Small intestine (tissue), 7 donors: ENCODE measurements around the gene LZTS3. TPM values are rescaled to one million over a fixed set of nuclear protein-coding genes. Genes with fewer than 3 reads are reported as not detected.

ENCODE experiments used
- DNase-seq, 2 donors: peaks; one replicate each; pipeline versions ENCODE4 v3.0.0 to v3.0.0-alpha.2; 2013
- FAIRE-seq: peaks from 2 replicates; lab custom pipeline; 2012; peaks lifted over from hg19 to GRCh38; lab: Jason Lieb, UNC
- H3K27ac ChIP-seq, 3 donors: one replicate each; pipeline ENCODE4 v1.5.1; 2013; ENCODE audit warnings: low read length in 2 of 3, mild to moderate bottlenecking in 2 of 3, control low read depth in 1 of 3, inconsistent platforms in 1 of 3, low read depth in 1 of 3, moderate library complexity in 1 of 3
- H3K27me3 ChIP-seq, 3 donors: one replicate each; pipeline ENCODE4 v1.6.1; 2013; ENCODE audit warnings: low read length in 3 of 3, inconsistent platforms in 1 of 3; ENCODE audit not compliant: control insufficient read depth in 3 of 3, insufficient read depth in 3 of 3
- H3K36me3 ChIP-seq, 3 donors: one replicate each; pipeline ENCODE4 v1.6.1; 2013; ENCODE audit warnings: low read length in 3 of 3, inconsistent platforms in 1 of 3, low read depth in 1 of 3, mild to moderate bottlenecking in 1 of 3, moderate library complexity in 1 of 3; ENCODE audit not compliant: control insufficient read depth in 3 of 3, insufficient read depth in 2 of 3
- H3K4me1 ChIP-seq, 3 donors: one replicate each; pipeline ENCODE4 v1.6.1; 2013; ENCODE audit warnings: low read length in 2 of 3, inconsistent platforms in 1 of 3, low read depth in 1 of 3, mild to moderate bottlenecking in 1 of 3, moderate library complexity in 1 of 3; ENCODE audit not compliant: control insufficient read depth in 3 of 3, insufficient read depth in 2 of 3
- H3K4me3 ChIP-seq, 3 donors: one replicate each; pipeline ENCODE4 v1.5.1; 2013; ENCODE audit warnings: low read length in 3 of 3, control low read depth in 1 of 3, inconsistent platforms in 1 of 3, low read depth in 1 of 3, mild to moderate bottlenecking in 1 of 3, moderate library complexity in 1 of 3
- H3K9me3 ChIP-seq, 2 donors: one replicate each; pipeline ENCODE4 v1.6.1; 2013; ENCODE audit warnings: low read depth in 1 of 2, low read length in 1 of 2; ENCODE audit not compliant: control insufficient read depth in 2 of 2, insufficient read depth in 1 of 2
- WGBS, 3 donors: extraction: QIAGEN DNeasy Blood & Tissue Kit; methylation state at CpG; one replicate each; pipeline ENCODE4 v1.1.7; 2013; 5-methylcytosine and 5-hydroxymethylcytosine counted together
- polyA plus RNA-seq, 4 donors: library from polyadenylated mRNA; stranded (reverse) in 3 of 4; unstranded in 1 of 4; fragments of 200-250 nt in 3 of 4; fragments of 120-200 nt in 1 of 4; gene quantifications; one replicate each; pipeline versions ENCODE4 v1.2.1 to v1.2.3, GENCODE V29; 2013
- donor health status: healthy with polysubstance abuse.
- donor health status: control.
- donor health status: control.
- donor health status: Bipolar disorder and iron deficiency.
- donor health status: healthy.

The LZTS3 gene
- polyA plus RNA-seq, 4 donors, result 7.3 to 19.9 (median 13.1) TPM

DNA sequence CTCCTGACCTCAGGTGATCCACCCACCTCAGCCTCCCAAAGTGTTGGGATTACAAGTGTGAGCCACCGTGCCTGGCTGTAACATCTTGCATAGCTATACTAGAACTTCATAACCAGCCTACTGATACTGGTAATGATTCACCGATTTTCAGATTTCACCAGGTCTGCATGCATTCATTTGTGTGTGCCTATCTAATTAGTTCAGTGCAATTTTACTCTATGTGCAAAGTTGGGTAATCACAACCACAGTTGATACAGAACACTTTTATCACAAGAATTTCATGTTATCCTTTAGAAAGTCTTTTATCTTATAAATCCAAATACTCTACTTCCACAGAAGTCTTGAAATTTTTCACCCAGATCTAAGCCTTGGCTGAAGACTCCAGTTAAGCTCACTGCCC is 35.9 kb downstream of the LZTS3 start:
- DNase-seq (no peak), FAIRE-seq (no peak)
- WGBS, 3 donors, result 94 to 95% (median 95%) methylated on average over 2 of the region's 2 CpGs

GRCh38 chr20:3135507-3136070 is 37.8 kb downstream of the LZTS3 start:
- 86 to 90% (median 88%) methylated on average over 5 of the region's 5 CpGs for WGBS, 3 donors
- Histone ChIP-seq H3K27me3 (no peaks in the 10 kb centered on the region), H3K36me3 (peaks cover 0 to 12% (median 0%) of the 10 kb centered on the region in 3 donors), H3K27ac (no peak overlapping the region), H3K9me3 (no peaks in the 10 kb centered on the region), H3K4me1 (no peaks in the 10 kb centered on the region), H3K4me3 (no peak overlapping the region)
- FAIRE-seq (no peak), DNase-seq (no peak)

More for the DNA sequence above, 35.9 kb downstream of the LZTS3 start:
- Histone ChIP-seq H3K9me3 (no peaks in the 10 kb centered on the region), H3K27me3 (no peaks in the 10 kb centered on the region), H3K36me3 (peaks cover 0 to 11% (median 0%) of the 10 kb centered on the region in 3 donors), H3K4me3 (no peak overlapping the region), H3K27ac (no peak overlapping the region), H3K4me1 (no peaks in the 10 kb centered on the region)

DNA sequence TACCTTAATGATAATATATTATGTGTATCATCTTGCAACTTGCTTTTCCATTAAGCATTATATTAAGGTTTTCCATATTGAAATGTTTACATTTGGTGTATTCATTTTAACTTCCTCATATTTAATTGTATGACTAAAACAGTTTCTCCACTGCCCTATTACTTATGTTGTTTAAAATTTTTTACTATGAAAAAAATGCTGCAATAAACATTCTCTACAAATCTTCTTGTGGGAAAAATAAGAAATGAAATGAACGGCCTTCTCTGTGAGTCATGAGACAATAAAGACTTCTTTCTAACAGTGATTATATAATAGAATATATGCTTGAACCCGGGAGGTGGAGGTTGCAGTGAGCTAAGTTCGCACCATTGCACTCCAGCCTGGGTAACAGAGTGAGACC is 39.2 kb downstream of the LZTS3 start:
- Histone ChIP-seq H3K4me1 (no peaks in the 10 kb centered on the region), H3K27ac (no peak overlapping the region), H3K4me3 (no peak overlapping the region), H3K27me3 (no peaks in the 10 kb centered on the region), H3K9me3 (no peaks in the 10 kb centered on the region), H3K36me3 (peaks cover 0 to 12% (median 0%) of the 10 kb centered on the region in 3 donors)
- 83 to 84% (median 84%) methylated on average over 3 of the region's 3 CpGs for WGBS, 3 donors
- DNase-seq (no peak), FAIRE-seq (no peak)

DNA sequence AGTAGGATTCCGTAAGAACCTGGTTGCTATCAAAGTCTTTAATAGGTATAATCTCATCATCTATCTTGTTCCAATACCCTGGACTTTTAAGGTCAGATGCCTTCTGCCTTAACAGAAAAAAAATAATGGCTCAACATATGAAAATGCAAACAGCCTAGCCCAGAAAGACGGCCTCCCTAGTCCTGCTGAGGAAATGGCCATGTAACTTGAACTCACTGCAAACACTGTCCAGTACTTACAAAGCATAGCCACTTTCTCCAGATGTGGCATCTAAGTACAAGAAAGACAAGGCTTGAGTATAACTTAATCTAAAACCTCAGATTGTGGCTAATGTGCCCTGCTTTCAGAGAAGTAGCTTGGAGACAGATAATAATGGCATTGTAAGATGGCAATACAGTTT is 40.2 kb downstream of the LZTS3 start:
- Histone ChIP-seq H3K4me1 (no peaks in the 10 kb centered on the region), H3K27ac (no peak overlapping the region), H3K4me3 (no peak overlapping the region), H3K27me3 (no peaks in the 10 kb centered on the region), H3K36me3 (peaks cover 0 to 10% (median 0%) of the 10 kb centered on the region in 3 donors), H3K9me3 (no peaks in the 10 kb centered on the region)
- FAIRE-seq (no peak), DNase-seq (no peak)
- 93 to 94% (median 93%) methylated on average over 2 of the region's 2 CpGs for WGBS, 3 donors

DNA sequence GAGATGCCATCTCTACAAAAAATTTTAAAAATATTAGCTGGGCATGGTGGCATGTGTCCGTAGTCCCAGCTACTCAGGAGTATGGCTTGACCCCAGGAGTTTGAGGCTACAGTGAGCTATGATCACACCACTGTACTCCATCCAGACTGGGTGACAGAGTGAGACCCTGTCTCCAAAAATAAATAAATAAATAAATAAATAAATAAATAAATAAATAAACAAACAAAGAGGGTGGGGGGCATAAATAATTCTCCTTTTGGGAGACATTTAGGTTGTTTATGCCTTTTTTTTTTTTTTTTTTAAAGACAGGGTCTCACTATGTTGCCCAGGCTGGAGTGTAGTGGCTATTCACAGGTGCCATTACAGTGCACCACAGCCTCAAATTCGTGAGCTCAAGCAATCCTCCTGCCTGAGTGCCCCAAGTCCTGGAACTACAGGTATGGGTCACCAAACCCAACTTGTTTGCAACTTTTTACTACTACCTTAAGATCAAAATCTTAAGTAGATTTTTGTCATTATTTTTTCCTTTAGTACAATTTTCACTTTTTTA is 43.2 kb downstream of the LZTS3 start:
- Histone ChIP-seq H3K27ac (no peak overlapping the region), H3K27me3 (no peaks in the 10 kb centered on the region), H3K4me3 (no peak overlapping the region), H3K36me3 (peaks cover 0 to 6% (median 0%) of the 10 kb centered on the region in 3 donors), H3K9me3 (peaks cover 0 to 6% of the 10 kb centered on the region in 2 donors), H3K4me1 (no peaks in the 10 kb centered on the region)
- FAIRE-seq (no peak), DNase-seq (no peak)
- 85 to 89% (median 85%) methylated on average over 2 of the region's 2 CpGs for whole genome bisulfite sequencing, 3 donors

- Histone ChIP-seq H3K9me3 (peaks cover 0 to 15% of the 10 kb centered on the region in 2 donors), H3K27me3 (no peaks in the 10 kb centered on the region), H3K4me3 (no peak overlapping the region), H3K36me3 (peaks cover 0 to 11% (median 0%) of the 10 kb centered on the region in 3 donors), H3K27ac (no peak overlapping the region), H3K4me1 (no peaks in the 10 kb centered on the region)
- no peak for FAIRE-seq
- 77 to 87% (median 84%) methylated on average over 4 of the region's 4 CpGs for WGBS, 3 donors
- no peak for DNase-seq
Observed at GRCh38 chr20:3129094-3129493, 44.3 kb downstream of the LZTS3 start.

GRCh38 chr20:3128275-3128984 is 44.9 kb downstream of the LZTS3 start:
- Histone ChIP-seq H3K4me1 (no peaks in the 10 kb centered on the region), H3K4me3 (no peak overlapping the region), H3K27me3 (no peaks in the 10 kb centered on the region), H3K9me3 (peaks cover 0 to 21% of the 10 kb centered on the region in 2 donors), H3K27ac (no peak overlapping the region), H3K36me3 (peaks cover 0 to 12% (median 0%) of the 10 kb centered on the region in 3 donors)
- no peak for FAIRE-seq
- no peak for DNase-seq
- 84 to 86% (median 84%) methylated on average over 8 of the region's 8 CpGs for WGBS, 3 donors

GRCh38 chr20:3126527-3126859 is 46.9 kb downstream of the LZTS3 start:
- FAIRE-seq, result no peak
- Histone ChIP-seq H3K36me3 (peaks cover 0 to 21% (median 2%) of the 10 kb centered on the region in 3 donors), H3K27ac (no peak overlapping the region), H3K9me3 (peaks cover 0 to 26% of the 10 kb centered on the region in 2 donors), H3K4me3 (no peak overlapping the region), H3K4me1 (no peaks in the 10 kb centered on the region), H3K27me3 (no peaks in the 10 kb centered on the region)
- WGBS, 3 donors, result 88 to 100% (median 93%) methylated on average over 1 of the region's 1 CpG
- DNase-seq, result no peak
